Parathyroid adenoma (tissue), 2 donors: ENCODE results near the gene TNFSF10.

ENCODE experiments used
- H2AFZ ChIP-seq: fragments of 300-600 bp; sonication (generic); one replicate; pipeline ENCODE4 v1.7.0; 2017; ENCODE audit warnings: antibody characterized with exemption, mild to moderate bottlenecking
- H3K27ac ChIP-seq: fragments of 300-600 bp; sonication (generic); one replicate; pipeline ENCODE4 v1.7.0; 2017
- H3K27me3 ChIP-seq: fragments of 300-600 bp; sonication (generic); one replicate; pipeline ENCODE4 v1.7.0; 2017; ENCODE audit warnings: low read length; ENCODE audit not compliant: control insufficient read depth, insufficient read depth
- H3K36me3 ChIP-seq: fragments of 300-600 bp; sonication (generic); one replicate; pipeline ENCODE4 v1.7.0; 2017; ENCODE audit warnings: low read length; ENCODE audit not compliant: control insufficient read depth, insufficient read depth
- H3K4me1 ChIP-seq: fragments of 300-600 bp; sonication (generic); one replicate; pipeline ENCODE4 v1.7.0; 2017; ENCODE audit warnings: control low read depth
- H3K4me2 ChIP-seq: fragments of 300-600 bp; sonication (generic); one replicate; pipeline ENCODE4 v1.7.0; 2017; ENCODE audit warnings: low read length
- H3K4me3 ChIP-seq: fragments of 300-600 bp; sonication (generic); one replicate; pipeline ENCODE4 v1.7.0; 2017; ENCODE audit warnings: low read depth, low read length
- H3K79me2 ChIP-seq: fragments of 300-600 bp; sonication (generic); one replicate; pipeline ENCODE4 v1.7.0; 2017; ENCODE audit warnings: control low read depth
- H3K9ac ChIP-seq: fragments of 300-600 bp; sonication (generic); one replicate; pipeline ENCODE4 v1.7.0; 2017; ENCODE audit warnings: mild to moderate bottlenecking
- H3K9me3 ChIP-seq: fragments of 300-600 bp; sonication (generic); one replicate; pipeline ENCODE4 v1.7.0; 2017; ENCODE audit warnings: low read length; ENCODE audit not compliant: control insufficient read depth
- TF ChIP-seq, protein P1 (sequence below): fragments of 300-600 bp; sonication (generic); IDR thresholded peaks from one replicate; pipeline ENCODE4 v1.7.0; 2017; ENCODE audit warnings: antibody characterized with exemption, mild to moderate bottlenecking
- donor health status: primary hyperparathyroidism.

TNFSF10 gene

DNA sequence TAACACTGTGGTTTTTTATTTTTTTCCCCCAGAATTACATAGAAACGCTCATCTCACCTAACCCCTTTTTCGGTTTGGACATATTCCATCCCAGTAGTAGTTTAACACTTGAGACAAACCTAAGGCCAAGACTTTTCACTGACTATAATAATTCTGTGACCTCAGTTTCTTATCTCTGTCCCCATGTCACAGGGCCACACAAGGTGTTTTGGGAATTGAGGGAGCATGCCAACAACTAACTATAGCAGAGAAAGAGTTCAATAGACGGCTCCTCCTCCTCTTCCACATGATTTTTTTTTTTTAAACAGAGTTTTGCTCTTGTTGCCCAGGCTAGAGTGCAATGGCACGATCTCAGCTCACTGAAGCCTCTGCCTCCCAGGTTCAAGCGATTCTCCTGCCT is 47.5 kb downstream of the TNFSF10 start:
- Histone ChIP-seq H2AFZ (no peak overlapping the region), H3K4me2 (no peak overlapping the region), H3K9ac (no peak overlapping the region), H3K79me2 (no peaks in the 10 kb centered on the region), H3K27me3 (no peaks in the 10 kb centered on the region), H3K36me3 (peaks cover 4% of the 10 kb centered on the region), H3K27ac (no peak overlapping the region), H3K4me1 (peaks cover 4% of the 10 kb centered on the region), H3K4me3 (no peak overlapping the region), H3K9me3 (no peaks in the 10 kb centered on the region)
- TF ChIP-seq, protein P1, sequence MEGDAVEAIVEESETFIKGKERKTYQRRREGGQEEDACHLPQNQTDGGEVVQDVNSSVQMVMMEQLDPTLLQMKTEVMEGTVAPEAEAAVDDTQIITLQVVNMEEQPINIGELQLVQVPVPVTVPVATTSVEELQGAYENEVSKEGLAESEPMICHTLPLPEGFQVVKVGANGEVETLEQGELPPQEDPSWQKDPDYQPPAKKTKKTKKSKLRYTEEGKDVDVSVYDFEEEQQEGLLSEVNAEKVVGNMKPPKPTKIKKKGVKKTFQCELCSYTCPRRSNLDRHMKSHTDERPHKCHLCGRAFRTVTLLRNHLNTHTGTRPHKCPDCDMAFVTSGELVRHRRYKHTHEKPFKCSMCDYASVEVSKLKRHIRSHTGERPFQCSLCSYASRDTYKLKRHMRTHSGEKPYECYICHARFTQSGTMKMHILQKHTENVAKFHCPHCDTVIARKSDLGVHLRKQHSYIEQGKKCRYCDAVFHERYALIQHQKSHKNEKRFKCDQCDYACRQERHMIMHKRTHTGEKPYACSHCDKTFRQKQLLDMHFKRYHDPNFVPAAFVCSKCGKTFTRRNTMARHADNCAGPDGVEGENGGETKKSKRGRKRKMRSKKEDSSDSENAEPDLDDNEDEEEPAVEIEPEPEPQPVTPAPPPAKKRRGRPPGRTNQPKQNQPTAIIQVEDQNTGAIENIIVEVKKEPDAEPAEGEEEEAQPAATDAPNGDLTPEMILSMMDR: no peak

DNA sequence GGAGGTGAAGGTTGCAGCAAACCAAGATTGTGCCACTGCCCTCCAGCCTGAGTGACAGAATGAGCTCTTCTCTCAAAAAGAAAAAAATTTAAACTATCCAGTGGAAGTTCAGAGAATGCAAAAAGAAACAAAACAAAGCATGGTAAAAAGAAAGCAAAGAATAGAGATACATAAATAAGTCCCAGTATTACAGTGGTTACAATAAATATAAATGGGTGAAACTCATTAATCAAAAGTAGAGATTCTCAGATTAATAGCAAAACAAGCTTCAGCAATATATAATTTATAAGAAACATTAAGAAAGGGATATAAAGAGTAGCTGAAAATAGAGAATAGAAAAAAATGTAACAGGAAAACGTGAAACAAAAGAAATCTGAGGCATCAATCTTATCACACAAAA is 51.3 kb downstream of the TNFSF10 start:
- Histone ChIP-seq H3K27ac (no peak overlapping the region), H3K4me2 (no peak overlapping the region), H3K36me3 (peaks cover 4% of the 10 kb centered on the region), H2AFZ (no peak overlapping the region), H3K9me3 (no peaks in the 10 kb centered on the region), H3K27me3 (no peaks in the 10 kb centered on the region), H3K4me3 (no peak overlapping the region), H3K9ac (no peak overlapping the region), H3K4me1 (peaks cover 3% of the 10 kb centered on the region), H3K79me2 (no peaks in the 10 kb centered on the region)
- TF ChIP-seq, protein P1: no peak

DNA sequence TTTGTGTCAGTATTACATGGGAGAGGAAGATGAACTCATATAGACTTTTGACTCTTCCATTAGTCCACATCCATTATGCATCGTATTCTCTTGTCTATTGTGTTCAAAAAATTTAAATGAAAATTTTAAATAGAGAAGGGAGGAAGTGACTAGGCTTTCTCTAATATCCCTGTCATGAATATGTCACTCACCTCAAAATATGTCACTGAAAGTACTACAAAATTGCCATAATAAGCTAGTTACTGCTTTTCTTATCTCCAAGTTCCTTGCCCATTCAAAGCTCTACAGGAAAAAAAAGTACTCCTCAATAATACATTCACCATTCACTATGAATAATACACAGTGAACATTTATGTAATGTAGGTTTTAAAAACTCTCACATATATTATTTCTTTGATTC is 52.6 kb downstream of the TNFSF10 start:
- H2AFZ ChIP-seq: no peak overlapping the region
- no peaks in the 10 kb centered on the region for H3K79me2 ChIP-seq

DNA sequence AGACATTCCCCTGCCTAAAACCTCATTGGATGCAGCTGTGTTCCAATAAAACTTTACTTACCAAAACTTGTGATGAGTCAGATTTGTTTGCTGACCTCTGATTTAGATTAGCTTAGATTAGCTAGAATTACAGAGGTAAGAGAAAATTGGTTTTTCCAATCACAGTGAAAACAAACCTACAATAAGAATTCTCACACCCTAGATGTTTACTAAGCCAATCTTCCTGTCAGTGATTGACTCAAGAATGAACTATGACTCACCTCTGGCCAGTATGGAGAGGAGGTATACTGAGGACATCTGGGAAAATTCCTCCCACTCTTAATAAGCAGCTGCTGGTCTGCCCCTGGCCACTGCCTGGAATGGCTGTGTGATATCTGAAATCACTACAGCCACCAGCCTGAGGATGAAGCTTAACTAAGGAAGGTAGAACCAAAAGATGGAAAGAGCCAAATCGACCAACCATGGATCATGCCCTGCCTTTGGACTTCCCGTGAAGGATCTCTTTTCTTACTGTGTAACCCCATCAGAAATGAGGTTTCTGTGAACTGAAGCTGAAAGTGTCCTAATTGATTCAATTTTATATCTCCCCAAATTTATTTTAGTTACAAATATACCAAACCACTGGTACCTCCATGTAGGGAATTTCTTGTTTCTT is 55.9 kb downstream of the TNFSF10 start:
- H3K4me1 ChIP-seq: peaks cover 6% of the 10 kb centered on the region
- H2AFZ ChIP-seq: no peak overlapping the region
- peaks cover 4% of the 10 kb centered on the region for H3K36me3 ChIP-seq
- no peak overlapping the region for H3K4me2 ChIP-seq
- no peaks in the 10 kb centered on the region for H3K27me3 ChIP-seq
- H3K79me2 ChIP-seq: no peaks in the 10 kb centered on the region
- TF ChIP-seq, protein P1: no peak
- no peaks in the 10 kb centered on the region for H3K9me3 ChIP-seq
- H3K4me3 ChIP-seq: no peak overlapping the region
- H3K27ac ChIP-seq: no peak overlapping the region
- no peak overlapping the region for H3K9ac ChIP-seq

More for the DNA sequence above, 52.6 kb downstream of the TNFSF10 start:
- TF ChIP-seq, protein P1: no peak
- Histone ChIP-seq H3K4me3 (no peak overlapping the region), H3K27ac (no peak overlapping the region), H3K9ac (no peak overlapping the region), H3K4me2 (no peak overlapping the region), H3K27me3 (no peaks in the 10 kb centered on the region), H3K4me1 (peaks cover 3% of the 10 kb centered on the region), H3K9me3 (no peaks in the 10 kb centered on the region), H3K36me3 (peaks cover 4% of the 10 kb centered on the region)

DNA sequence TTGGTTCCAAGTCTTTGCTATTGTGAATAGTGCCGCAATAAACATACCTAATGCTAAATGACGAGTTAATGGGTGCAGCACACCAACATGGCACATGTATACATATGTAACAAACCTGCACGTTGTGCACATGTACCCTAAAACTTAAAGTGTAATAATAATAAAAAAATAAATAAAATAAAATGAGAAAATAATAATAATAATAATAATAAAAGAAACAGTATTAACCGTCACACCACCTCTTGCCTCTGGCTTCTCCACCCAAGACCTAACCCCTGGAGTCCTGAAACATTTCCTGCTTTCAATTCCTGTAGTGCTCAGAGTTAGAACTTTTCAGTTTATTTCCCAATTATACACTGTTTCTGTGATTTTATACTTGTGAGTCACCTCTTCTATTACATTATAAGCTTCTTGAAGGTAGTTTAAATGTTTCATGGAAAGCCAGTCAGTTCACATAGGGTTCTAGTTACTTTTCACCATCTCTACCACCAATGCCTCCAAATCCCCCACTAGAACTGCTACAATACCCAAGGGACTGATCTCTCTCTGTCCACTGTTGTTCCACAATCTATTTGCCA is 56.6 kb downstream of the TNFSF10 start:
- Histone ChIP-seq H3K4me3 (no peak overlapping the region), H3K4me2 (no peak overlapping the region), H3K4me1 (peaks cover 6% of the 10 kb centered on the region), H3K27ac (no peak overlapping the region), H3K27me3 (no peaks in the 10 kb centered on the region), H2AFZ (no peak overlapping the region), H3K9me3 (no peaks in the 10 kb centered on the region), H3K9ac (no peak overlapping the region), H3K79me2 (no peaks in the 10 kb centered on the region), H3K36me3 (no peaks in the 10 kb centered on the region)
- TF ChIP-seq, protein P1: no peak
